Adrenal gland (tissue), 12 donors: Measurements from ENCODE around the gene SFTPA1. TPM values are rescaled to one million over a fixed set of nuclear protein-coding genes. Genes with fewer than 3 reads are reported as not detected.
"Not testable (repeated sequence)": the region's sequence is repeated elsewhere in the genome, so short reads cannot be mapped to it uniquely, and the experiment has no call there.

Source experiments
- DNase-seq, 7 donors: peaks; one replicate each; pipeline ENCODE4 v3.0.0-alpha.2; 2019 to 2020
- H3K27ac ChIP-seq, 5 donors: fragments of 200-600 bp; sonication (generic) in 4 of 5; 1 replicate in 3 of 5; 2 replicates in 2 of 5; pipeline versions ENCODE4 v1.5.1 to v1.8.0; 2016 to 2020; ENCODE audit warnings: mild to moderate bottlenecking in 1 of 5
- H3K27me3 ChIP-seq: fragments of 200-600 bp; 2 replicates; pipeline ENCODE4 v1.8.0; 2021
- H3K36me3 ChIP-seq, 2 donors: fragments of 200-600 bp; replicated peaks in 1 of 2; 1 replicate in 1 of 2; 2 replicates in 1 of 2; pipeline versions ENCODE4 v1.5.1 to v1.8.0; 2018 to 2022
- H3K4me1 ChIP-seq, 2 donors: fragments of 200-600 bp; replicated peaks in 1 of 2; 1 replicate in 1 of 2; 2 replicates in 1 of 2; pipeline versions ENCODE4 v1.5.1 to v1.8.0; 2018 to 2021
- H3K4me3 ChIP-seq, 4 donors: fragments of 200-600 bp; sonication (generic) in 3 of 4; one replicate each; pipeline ENCODE4 v1.5.1; 2016 to 2018
- H3K9me3 ChIP-seq, 3 donors: fragments of 200-600 bp; sonication (generic) in 1 of 3; replicated peaks in 1 of 3; 1 replicate in 2 of 3; 2 replicates in 1 of 3; pipeline versions ENCODE4 v1.5.1 to v1.8.0; 2016 to 2021
- POLR2A ChIP-seq, 2 donors: fragments of 450-650 bp; IDR thresholded peaks; one replicate each; pipeline ENCODE4 v1.6.1; 2017; ENCODE audit warnings: antibody characterized with exemption in 2 of 2, mild to moderate bottlenecking in 2 of 2, moderate library complexity in 1 of 2
- WGBS, 4 donors: extraction: QIAGEN DNeasy Blood & Tissue Kit in 2 of 4; methylation state at CpG; one replicate each; pipeline versions ENCODE4 v1.1.5 to v1.1.7; 2013 to 2017; 5-methylcytosine and 5-hydroxymethylcytosine counted together
- intact Hi-C, 2 donors: fragments of 100-400 bp; cut with DNase I; formaldehyde crosslinking; loops; one replicate each; pipeline versions ENCODE4 v1.14.1 to v1.15.0; 2022 to 2023
- polyA plus RNA-seq, 3 donors: library from polyadenylated mRNA; stranded (reverse); fragments of 200-250 nt in 2 of 3; fragments of 350-450 nt in 1 of 3; fragmentation: Illumina TruSeq in 1 of 3; extraction: RNeasy Lipid Tissue Mini Kit (QIAGEN cat#74804) in 1 of 3; gene quantifications; one replicate each; pipeline ENCODE4 v1.2.3, GENCODE V29; 2013 to 2014
- total RNA-seq, 9 donors: library from RNA; depleted of rRNA in 4 of 9; stranded (reverse); fragments of >200 nt in 4 of 9; fragments of 120-200 nt in 1 of 9; fragmentation: NEBNext Ultra II Directional in 1 of 9; extraction: Animal tissue kit (Norgen Biotek cat#: 25700) in 1 of 9; gene quantifications; one replicate each; pipeline versions ENCODE4 v1.1.0 to v1.2.4, GENCODE V29; 2013 to 2023
- TF ChIP-seq, protein P1 (sequence below), 6 experiments: fragments of 450-650 bp in 4 of 6; fragments of 200-600 bp in 2 of 6; sonication (generic) in 1 of 6; IDR thresholded peaks; 1 replicate in 5 of 6; 2 replicates in 1 of 6; pipeline versions ENCODE4 v1.5.1 to v1.8.0; 2016 to 2021; ENCODE audit warnings: antibody characterized with exemption in 6 of 6, mild to moderate bottlenecking in 2 of 6, moderate library complexity in 1 of 6
- donor health status: healthy with polysubstance abuse.
- donor health status: Bipolar disorder and iron deficiency.
- donor health status: DM: yes; HTN: yes; CAD: no.
- donor health status: DM: no; HTN: no; CAD: no.
- donor health status: DM: no; HTN: no; CAD: no.
- donor health status: DM: yes; HTN: yes; CAD: no.

The SFTPA1 gene
- total and polyA plus RNA-seq, 12 donors, result 0.09 to 11.2 (median 0.84) TPM; not detected in 7

DNA sequence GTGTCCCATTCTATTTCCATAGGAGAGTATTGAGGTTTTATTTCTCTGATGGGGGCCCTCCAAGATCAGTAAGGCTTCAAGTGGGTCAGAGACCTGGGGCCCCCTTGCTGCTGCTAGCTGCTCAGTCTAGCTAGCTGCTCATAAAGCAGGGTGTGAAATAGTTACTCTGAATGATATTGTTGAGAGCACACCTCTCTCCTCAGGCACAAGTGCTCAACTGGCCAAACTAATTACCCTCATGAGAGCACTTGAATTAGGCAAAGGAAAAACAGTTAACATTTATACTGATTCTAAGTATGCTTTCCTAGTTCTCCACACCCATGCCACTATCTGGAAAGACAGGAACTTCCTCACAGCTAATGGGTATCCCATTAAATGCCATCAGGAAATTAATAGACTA is 5.4 kb upstream of the SFTPA1 start:
- no peak overlapping the region for H3K27ac ChIP-seq
- no peak for DNase-seq
- intact Hi-C loops, result no loop called here

DNA sequence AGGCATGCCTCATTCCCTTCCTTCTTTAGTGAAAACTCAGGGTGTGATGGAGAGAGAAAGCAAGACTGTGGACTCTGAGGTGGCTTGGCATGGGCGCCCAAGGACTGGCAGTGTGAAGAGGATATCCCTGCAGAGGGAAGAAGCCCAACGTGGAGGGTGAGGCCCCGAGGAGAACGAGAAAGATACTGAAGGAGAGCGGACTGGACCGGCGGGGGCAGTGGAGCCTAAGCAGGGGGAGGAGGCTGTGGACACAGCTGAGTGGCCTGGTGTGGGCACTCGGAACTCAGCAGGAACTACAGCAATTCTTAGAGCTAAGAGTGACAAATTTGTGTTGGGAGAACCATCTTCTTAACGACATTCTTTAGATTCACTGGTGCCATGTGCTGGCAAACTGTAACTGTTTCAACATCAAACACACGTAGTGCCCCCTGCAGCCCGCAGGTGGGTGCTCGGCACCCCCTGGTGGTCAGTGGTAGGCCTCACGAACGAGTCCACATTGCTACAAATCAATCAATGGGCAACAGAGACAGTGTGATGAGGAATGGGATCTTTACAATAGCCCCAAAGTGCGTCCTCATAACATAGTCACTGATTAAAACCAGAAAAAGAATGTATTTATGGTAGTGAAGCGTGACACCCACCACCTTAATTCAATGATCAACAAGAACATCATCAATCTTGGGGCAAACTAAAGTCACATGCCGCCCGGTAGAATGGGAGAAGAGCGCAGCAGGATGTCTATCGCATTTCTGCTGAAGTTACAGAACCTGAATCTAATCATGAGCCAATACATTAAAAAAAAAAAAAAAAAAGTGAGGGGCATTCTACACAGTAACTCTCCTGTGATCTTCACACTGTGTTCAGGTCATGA is 2.0 kb upstream of the SFTPA1 start:
- no peak overlapping the region for H3K4me3 ChIP-seq
- H3K4me1 ChIP-seq, result no peaks in the 10 kb centered on the region
- H3K9me3 ChIP-seq, result no peaks in the 10 kb centered on the region
- H3K27ac ChIP-seq, result no peak overlapping the region
- no peaks in the 10 kb centered on the region for H3K27me3 ChIP-seq
- 55 to 65% (median 61%) methylated on average over 20 of the region's 20 CpGs for WGBS, 4 donors
- H3K36me3 ChIP-seq, result no peaks in the 10 kb centered on the region
- TF ChIP-seq, protein P1, sequence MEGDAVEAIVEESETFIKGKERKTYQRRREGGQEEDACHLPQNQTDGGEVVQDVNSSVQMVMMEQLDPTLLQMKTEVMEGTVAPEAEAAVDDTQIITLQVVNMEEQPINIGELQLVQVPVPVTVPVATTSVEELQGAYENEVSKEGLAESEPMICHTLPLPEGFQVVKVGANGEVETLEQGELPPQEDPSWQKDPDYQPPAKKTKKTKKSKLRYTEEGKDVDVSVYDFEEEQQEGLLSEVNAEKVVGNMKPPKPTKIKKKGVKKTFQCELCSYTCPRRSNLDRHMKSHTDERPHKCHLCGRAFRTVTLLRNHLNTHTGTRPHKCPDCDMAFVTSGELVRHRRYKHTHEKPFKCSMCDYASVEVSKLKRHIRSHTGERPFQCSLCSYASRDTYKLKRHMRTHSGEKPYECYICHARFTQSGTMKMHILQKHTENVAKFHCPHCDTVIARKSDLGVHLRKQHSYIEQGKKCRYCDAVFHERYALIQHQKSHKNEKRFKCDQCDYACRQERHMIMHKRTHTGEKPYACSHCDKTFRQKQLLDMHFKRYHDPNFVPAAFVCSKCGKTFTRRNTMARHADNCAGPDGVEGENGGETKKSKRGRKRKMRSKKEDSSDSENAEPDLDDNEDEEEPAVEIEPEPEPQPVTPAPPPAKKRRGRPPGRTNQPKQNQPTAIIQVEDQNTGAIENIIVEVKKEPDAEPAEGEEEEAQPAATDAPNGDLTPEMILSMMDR (IDR thresholded peaks at IDR 0.05), result peak in 4 of 6 experiments; percentile 27 to 41 (median 39)
- no peak for TF ChIP-seq POLR2A (IDR thresholded peaks at IDR 0.05)
- peak in 1 of 7 donors; percentile 9 for DNase-seq
- intact Hi-C loops, result no loop called here

More for the DNA sequence above, 5.4 kb upstream of the SFTPA1 start:
- no peaks in the 10 kb centered on the region for H3K9me3 ChIP-seq
- no peaks in the 10 kb centered on the region for H3K36me3 ChIP-seq
- H3K4me1 ChIP-seq, result no peaks in the 10 kb centered on the region
- H3K27me3 ChIP-seq, result no peaks in the 10 kb centered on the region
- H3K4me3 ChIP-seq, result no peak overlapping the region
- TF ChIP-seq POLR2A (IDR thresholded peaks at IDR 0.05), result no peak
- TF ChIP-seq, protein P1 (IDR thresholded peaks at IDR 0.05), result no peak

DNA sequence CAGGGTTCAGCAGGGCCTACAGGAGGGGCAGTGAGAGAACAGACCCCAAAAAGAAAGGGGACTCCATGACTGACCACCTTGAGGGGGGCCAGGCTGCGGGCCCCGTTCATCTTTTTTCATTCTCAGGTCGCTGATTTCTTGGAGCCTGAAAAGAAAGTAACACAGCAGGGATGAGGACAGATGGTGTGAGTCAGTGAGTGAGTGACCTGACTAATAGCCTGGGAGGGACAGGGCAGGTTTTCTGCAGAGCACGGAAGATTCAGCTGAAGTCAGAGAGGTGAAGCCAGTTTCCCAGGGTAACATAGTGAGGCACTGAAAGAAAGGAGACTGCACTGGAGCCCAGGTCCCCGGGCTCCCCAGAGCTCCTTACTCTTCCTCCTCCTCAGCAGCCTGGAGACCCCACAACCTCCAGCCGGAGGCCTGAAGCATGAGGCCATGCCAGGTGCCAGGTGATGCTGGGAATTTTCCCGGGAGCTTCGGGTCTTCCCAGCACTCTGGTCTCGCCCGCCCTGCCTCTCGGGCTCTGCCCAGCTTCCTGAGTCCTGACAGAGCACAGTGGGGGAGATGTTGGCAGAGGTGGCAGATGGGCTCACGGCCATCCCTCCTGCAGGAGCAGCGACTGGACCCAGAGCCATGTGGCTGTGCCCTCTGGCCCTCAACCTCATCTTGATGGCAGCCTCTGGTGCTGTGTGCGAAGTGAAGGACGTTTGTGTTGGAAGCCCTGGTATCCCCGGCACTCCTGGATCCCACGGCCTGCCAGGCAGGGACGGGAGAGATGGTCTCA is 646 bp downstream of the SFTPA1 start:
- DNase-seq, H3K36me3 ChIP-seq, H3K9me3 ChIP-seq, H3K27ac ChIP-seq, H3K27me3 ChIP-seq, H3K4me3 ChIP-seq, intact Hi-C loops, H3K4me1 ChIP-seq: not testable (repeated sequence)
- WGBS, 4 donors, result 64 to 84% (median 72%) methylated on average over 7 to 18 of the region's 18 CpGs

DNA sequence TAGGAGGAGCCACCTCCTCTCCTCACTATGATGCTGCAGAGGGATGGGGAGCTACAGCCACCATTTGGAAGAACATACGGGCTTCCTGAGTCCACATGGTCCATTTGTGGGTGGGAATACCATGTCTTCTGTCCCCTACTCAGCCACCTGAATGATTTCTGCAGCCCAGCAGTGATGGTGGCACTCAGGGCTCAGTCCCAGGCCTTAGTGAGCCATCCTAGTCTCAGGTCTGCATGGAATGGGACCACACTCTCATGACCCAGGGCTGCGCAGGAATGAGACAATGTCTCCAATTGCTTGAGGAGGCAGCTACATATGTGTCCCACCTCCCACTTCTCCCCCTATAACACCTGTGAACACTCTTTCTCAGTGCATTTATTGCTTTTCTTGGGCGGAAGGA is 4.8 kb downstream of the SFTPA1 start:
- WGBS, 4 donors, result 67 to 83% (median 70%) methylated on average over 3 of the region's 3 CpGs
- no peak overlapping the region for H3K4me3 ChIP-seq
- intact Hi-C loops, result no loop called here
- H3K36me3 ChIP-seq, result no peaks in the 10 kb centered on the region
- no peak for DNase-seq
- H3K9me3 ChIP-seq, result no peaks in the 10 kb centered on the region
- H3K27me3 ChIP-seq, result no peaks in the 10 kb centered on the region
- TF ChIP-seq, protein P1 (IDR thresholded peaks at IDR 0.05), result no peak
- H3K27ac ChIP-seq, result no peak overlapping the region
- no peaks in the 10 kb centered on the region for H3K4me1 ChIP-seq
